WERI-Rb-1 (cell line): Measurements from ENCODE around the gene CHST15.

Experiments
- DNase-seq: peaks from one replicate; pipeline ENCODE4 v3.0.0-alpha.2; 2020
- H3K27ac ChIP-seq: fragments of 250-450 bp; sonication (Bioruptor Pico); 2 replicates; pipeline ENCODE4 v1.5.1; 2020; ENCODE audit warnings: mild to moderate bottlenecking, moderate library complexity
- H3K27me3 ChIP-seq: fragments of 250-450 bp; sonication (Bioruptor Pico); 2 replicates; pipeline ENCODE4 v1.5.1; 2021; ENCODE audit warnings: mild to moderate bottlenecking, low read depth, moderate library complexity; ENCODE audit not compliant: insufficient read depth, severe bottlenecking
- H3K36me3 ChIP-seq: fragments of 250-450 bp; sonication (Bioruptor Pico); 2 replicates; pipeline ENCODE4 v1.5.1; 2020; ENCODE audit warnings: mild to moderate bottlenecking, moderate library complexity
- H3K4me3 ChIP-seq: 2 replicates; pipeline ENCODE4 v1.5.1; 2011; ENCODE audit warnings: low read depth, mild to moderate bottlenecking, control low read depth, low read length
- H3K9me3 ChIP-seq: fragments of 250-450 bp; sonication (Bioruptor Pico); 2 replicates; pipeline ENCODE4 v1.5.1; 2021; ENCODE audit warnings: mild to moderate bottlenecking, moderate library complexity; ENCODE audit not compliant: severe bottlenecking
- CTCF ChIP-seq: IDR thresholded peaks from 2 replicates; pipeline ENCODE4 v1.5.1; 2011; ENCODE audit warnings: low read depth, mild to moderate bottlenecking, control low read depth, inconsistent platforms, low read length

The CHST15 gene

GRCh38 chr10:124005991-124006392 lies 87.4 kb downstream of the CHST15 start:
- H3K27ac ChIP-seq: no peak overlapping the region
- H3K9me3 ChIP-seq: no peaks in the 10 kb centered on the region
- no peak for TF ChIP-seq CTCF
- H3K27me3 ChIP-seq: no peaks in the 10 kb centered on the region
- H3K36me3 ChIP-seq: no peaks in the 10 kb centered on the region
- no peak overlapping the region for H3K4me3 ChIP-seq
- no peak for DNase-seq

GRCh38 chr10:124005091-124005490 lies 88.3 kb downstream of the CHST15 start:
- Histone ChIP-seq H3K36me3 (no peaks in the 10 kb centered on the region), H3K4me3 (no peak overlapping the region), H3K27ac (no peak overlapping the region), H3K9me3 (no peaks in the 10 kb centered on the region), H3K27me3 (no peaks in the 10 kb centered on the region)
- peak; percentile 56 for DNase-seq
- TF ChIP-seq CTCF: no peak

- Histone ChIP-seq H3K27ac (no peak overlapping the region), H3K27me3 (no peaks in the 10 kb centered on the region), H3K4me3 (no peak overlapping the region), H3K9me3 (no peaks in the 10 kb centered on the region), H3K36me3 (no peaks in the 10 kb centered on the region)
- TF ChIP-seq CTCF: no peak
- DNase-seq: no peak
Measured at GRCh38 chr10:124004663-124005004, 88.8 kb downstream of the CHST15 start.

- DNase-seq: peak; percentile 2
- Histone ChIP-seq H3K4me3 (no peak overlapping the region), H3K27ac (no peak overlapping the region), H3K36me3 (no peaks in the 10 kb centered on the region), H3K9me3 (no peaks in the 10 kb centered on the region), H3K27me3 (no peaks in the 10 kb centered on the region)
- no peak for TF ChIP-seq CTCF
Measured at GRCh38 chr10:124003871-124004662, 89.3 kb downstream of the CHST15 start.

GRCh38 chr10:124003481-124003870 lies 89.9 kb downstream of the CHST15 start:
- no peak overlapping the region for H3K27ac ChIP-seq

More at GRCh38 chr10:124003481-124003870, 89.9 kb downstream of the CHST15 start:
- H3K4me3 ChIP-seq: no peak overlapping the region
- H3K27me3 ChIP-seq: no peaks in the 10 kb centered on the region
- no peaks in the 10 kb centered on the region for H3K9me3 ChIP-seq
- no peaks in the 10 kb centered on the region for H3K36me3 ChIP-seq
- TF ChIP-seq CTCF: no peak
- DNase-seq: no peak
